Ramos (cell line): Measurements from ENCODE around the gene GPBP1L1.

Experiments
- in situ Hi-C: fragments of 300-500 bp; cut with MboI; formaldehyde crosslinking; loops from one replicate; pipeline ENCODE4 v1.14.3; 2022; ENCODE audit warnings: low sequenced_read_pairs; ENCODE audit not compliant: unreplicated experiment

The GPBP1L1 gene

DNA sequence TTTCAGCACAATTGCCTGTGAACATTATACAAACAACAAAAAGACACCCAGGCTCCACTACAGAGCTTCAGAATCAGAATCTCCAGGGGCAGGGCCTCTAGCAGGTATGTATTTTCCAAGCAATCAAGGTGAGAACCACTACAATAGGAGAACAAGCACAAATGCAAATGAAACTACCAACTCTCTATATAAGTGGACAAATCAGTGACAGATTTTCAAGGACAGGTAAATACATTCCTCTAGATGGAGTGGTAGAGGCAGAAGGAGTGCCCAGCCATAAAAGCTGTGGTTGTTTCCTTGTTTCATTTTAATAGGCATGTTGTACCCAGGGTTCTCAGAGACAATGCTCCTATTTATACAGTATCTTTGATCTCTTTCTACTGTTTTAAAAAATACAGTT is 42.4 kb downstream of the GPBP1L1 start:
- in situ Hi-C loops = no loop called here

DNA sequence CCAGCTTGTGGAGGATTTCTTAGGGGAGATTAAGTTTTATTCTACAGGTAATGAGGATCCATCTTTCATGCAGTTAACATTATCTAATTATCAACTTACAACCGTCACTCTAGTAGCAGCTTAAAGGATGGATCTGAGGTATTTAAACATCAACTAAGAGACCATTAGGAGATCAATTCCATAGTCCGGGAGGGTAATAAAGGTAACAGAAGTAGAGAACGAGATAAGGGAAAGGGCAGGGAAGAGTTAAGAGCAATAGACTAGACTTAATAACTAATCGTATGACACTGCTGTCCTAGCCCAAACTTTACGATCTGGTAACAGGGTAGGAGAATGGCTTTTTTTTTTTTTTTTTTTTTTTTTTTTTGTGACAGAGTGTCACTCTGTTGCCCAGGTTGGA is 43.0 kb downstream of the GPBP1L1 start:
- in situ Hi-C loops = no loop called here

DNA sequence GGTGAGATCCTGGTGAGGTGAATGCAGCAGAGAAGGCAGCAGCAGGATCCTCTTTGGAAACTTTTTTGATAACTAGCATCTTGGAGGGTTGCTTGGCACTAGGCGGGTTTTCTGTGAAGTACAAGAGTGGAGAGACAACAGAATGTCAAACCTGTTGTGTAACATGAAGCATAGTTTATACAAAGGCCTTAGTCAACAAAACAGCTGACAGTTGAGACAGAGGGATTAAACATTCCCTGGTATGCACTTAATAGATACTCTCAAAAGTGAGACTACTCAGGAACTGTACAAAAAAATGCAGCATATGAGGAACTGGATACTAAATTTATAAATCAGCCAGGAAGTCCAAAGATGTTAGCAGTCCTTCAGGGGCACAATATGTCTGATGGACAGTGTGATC is 46.0 kb downstream of the GPBP1L1 start:
- in situ Hi-C loops = no loop called here

DNA sequence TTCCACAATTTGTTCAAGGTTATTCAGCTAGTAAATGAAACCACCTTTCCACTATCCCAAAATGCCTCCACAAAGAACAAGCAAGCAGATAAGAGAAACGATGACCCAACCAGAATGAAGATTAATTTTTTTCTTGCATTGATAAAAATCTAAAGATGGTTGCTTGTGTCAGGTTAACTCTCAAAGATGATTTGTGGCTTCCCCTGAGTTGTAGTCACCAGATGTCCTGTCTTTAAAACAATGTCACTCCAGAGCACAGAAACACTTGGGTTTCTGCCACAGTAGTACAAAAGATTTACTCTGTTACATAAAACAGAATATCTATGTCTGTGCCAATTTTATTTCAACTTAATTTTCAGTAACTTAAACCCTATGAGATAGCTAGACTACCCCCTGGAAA is 51.1 kb downstream of the GPBP1L1 start:
- in situ Hi-C loops = no loop called here

DNA sequence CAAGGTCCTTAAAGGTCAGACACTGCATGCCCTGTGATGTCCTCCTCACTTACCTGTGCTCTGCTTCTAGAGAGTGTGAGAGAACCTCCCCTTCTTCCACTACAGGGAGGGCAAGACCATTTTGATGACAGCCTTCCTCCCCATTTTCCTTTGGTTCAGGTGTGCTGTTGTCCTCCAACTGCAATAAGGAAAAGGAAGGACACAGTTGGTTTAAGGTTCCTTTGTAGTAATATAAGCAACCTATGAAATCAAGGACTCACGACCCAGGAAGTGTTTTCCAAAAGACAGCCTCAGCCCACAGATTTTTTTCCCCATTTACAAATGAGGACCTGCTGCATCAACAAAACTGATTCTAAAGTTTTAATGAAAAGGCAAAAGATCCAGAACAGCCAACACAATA is 55.9 kb downstream of the GPBP1L1 start:
- in situ Hi-C loops = no loop called here

GRCh38 chr1:45629035-45629434 is 57.3 kb downstream of the GPBP1L1 start:
- in situ Hi-C loops = no loop called here

DNA sequence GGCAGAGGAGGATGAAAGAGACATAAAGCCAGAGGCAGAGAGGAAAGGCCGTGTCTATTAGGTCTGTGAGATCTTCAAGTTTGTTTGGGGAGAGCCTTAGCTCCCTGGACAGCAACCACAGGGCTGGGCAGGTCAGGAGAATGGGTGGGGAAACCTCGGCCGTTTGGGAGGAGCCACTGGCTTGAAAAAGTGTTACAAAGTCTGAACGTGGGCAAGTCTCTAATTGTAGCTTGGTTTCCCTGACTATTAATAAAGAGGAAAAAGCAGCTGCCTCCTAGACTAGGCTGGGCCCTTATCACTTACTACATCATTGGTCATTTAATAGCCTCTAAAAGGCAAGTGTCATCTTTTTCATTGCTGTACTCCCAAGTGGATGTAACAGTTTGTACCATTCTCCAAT is 62.4 kb downstream of the GPBP1L1 start, which contains the start of gene CCDC17:
Gene CCDC17 (minus strand): TSS at position 83 of the 400 bp plus-strand sequence. CDS start 145 bp downstream, outside the sequence.
- in situ Hi-C loops = no loop called here

DNA sequence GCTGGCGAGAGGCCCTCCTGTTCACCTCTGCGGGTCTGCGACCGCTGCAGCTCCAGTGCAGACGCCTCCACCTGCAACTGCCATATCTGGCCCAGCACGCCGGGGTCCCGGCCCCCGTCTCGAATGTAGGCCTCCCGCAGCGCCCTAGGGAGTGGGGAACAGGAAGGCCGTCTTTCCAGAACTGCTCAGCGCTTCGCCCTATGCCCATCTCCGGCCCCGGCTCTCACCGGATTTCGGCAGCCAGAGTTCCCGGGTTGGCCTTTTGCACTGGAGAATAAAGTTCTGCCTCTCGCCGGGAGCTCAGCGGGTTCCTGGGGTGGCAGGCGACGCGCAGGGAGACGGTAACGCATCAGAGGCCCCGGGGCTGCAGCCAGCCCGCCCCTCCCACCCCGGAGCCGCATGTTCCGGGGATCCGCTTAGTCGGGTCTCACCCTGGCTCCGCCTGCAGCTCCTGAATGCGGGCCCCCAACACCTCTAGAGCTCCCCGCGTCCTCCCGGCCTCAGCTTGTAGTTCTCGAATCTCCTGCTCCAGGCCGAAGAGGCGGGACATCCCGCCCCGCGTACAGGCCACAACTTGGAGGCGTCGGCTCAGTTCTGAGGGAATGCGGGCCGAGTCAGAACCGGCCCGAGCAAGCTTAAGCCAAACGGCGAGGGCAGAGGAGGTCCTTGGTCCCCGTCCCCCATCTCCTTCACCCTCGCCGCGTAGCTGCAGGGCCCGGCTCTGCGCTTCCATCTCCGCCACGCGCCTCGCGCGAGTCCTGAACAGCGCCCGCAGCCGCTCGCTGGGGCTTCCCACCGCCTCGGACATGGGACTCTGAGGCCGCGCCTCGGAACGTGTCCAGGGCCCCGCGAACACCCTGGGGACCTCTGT is 63.6 kb downstream of the GPBP1L1 start:
- in situ Hi-C loops = no loop called here

DNA sequence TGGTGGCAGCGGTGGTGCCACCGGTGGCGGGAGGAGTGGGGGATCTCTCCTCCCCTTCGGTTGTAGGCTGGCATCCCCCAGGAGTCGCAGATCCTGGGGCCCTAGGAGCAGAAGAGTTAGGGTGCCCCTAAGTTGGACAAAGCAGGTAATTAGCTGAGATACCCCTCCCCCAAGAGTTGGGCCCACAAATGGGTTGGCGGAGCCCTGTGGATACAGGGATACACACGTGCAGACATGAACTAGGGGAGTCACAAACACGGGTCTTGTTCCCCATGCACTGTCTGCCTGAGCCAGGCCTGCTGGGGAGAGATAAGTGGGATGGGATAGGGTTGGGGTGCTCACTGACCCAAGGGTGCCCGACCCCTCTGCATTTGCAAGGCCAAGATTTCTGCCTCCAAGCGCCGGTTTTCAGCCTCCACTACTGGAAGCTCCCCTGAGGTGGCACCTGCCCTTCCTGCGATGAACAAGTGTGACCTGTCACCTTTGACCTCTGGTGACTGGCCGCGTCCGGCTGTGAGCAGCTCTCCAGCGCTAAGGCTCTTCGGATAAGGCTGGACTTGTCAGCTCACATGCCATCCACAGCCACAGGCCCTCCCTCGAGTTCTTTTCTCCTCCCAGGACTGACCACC is 64.3 kb downstream of the GPBP1L1 start:
- in situ Hi-C loops = no loop called here

- in situ Hi-C loops = no loop called here
Measured at GRCh38 chr1:45621501-45621836, 64.9 kb downstream of the GPBP1L1 start.

DNA sequence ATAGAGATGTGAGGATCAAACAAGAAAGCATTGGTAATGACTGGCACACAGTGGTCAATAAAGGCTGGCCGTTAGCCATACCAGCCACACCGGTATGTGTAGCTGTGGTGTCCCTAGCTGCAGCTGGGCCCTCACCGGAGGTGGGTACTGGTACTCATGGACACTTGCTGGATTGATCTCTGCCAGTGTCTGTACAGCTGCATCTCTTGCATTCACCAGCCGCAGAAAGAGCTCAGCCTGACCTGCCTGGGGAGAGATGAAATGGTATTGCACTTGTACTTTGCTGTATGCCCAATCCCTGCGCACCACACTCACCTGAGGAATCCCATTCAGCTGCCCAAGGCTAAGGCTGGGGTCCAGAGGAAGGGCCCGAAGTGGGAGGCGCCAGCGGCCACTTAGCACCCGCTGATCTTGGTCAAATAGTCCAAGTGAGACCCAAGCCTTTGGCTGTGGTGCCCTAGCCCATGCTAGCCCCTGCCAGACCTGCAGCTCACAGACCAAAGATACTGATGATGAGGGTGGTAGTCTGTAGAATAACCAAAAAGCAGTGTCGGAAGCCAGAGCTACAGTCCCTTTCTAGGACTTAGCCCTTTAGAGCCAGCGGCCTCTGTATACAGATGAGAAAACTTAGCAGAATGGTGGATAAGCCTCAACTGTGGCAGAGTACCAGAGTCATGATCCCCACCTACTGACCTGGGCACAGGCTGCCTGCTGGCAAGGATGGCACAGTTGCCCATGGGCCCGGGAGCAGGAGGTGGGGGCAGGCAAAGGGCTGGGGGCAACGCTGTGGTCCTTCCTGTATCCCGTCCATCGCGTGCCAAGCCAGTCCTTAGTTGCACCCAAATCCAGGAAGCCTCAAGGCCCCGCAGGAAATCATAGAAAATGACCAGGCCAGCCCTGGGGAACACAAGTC is 65.5 kb downstream of the GPBP1L1 start:
- in situ Hi-C loops = no loop called here

- in situ Hi-C loops = no loop called here
Measured at GRCh38 chr1:45619149-45619921, 67.0 kb downstream of the GPBP1L1 start.

GRCh38 chr1:45617618-45618017 is 68.7 kb downstream of the GPBP1L1 start:
- in situ Hi-C loops = no loop called here

- in situ Hi-C loops = no loop called here
Measured at GRCh38 chr1:45615885-45616284, 70.4 kb downstream of the GPBP1L1 start.

- in situ Hi-C loops = no loop called here
Measured at GRCh38 chr1:45612941-45613579, 73.3 kb downstream of the GPBP1L1 start.

DNA sequence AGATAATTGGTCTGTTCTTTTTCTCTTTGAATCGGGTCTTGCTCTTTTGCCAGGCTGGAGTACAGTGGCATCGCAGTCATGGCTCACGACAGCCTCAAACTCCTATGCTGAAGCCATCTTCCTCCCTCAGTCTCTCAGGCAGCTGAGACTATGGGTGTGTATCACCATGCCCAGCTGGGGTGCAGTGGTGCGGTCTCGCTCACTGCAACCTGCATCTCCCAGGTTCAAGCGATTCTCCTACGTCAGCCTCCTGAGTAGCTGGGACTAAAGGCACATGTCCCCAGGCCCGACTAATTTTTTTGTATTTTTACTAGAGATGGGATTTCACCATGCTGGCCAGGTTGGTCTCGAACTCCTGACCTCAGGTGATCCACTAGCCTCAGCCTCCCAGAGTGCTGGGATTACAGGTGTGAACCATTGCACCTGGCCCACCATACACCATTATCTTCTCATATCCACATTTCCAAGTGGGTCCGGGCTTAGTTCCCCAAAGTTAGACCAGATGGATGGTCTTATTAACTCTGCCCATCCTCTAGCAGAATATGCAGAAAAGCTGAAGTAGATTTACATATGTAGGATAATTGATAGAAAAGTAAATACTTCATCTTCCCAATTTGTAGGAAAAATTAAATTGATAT is 75.6 kb downstream of the GPBP1L1 start:
- in situ Hi-C loops = no loop called here

GRCh38 chr1:45608175-45609156 is 77.9 kb downstream of the GPBP1L1 start:
- in situ Hi-C loops = no loop called here
